HepG2 (cell line): ENCODE results near the gene MTA2. TPM values are rescaled to one million over a fixed set of nuclear protein-coding genes. Genes with fewer than 3 reads are reported as not detected.

ENCODE experiments used
- CENPX ChIP-seq: sonication (generic); formaldehyde crosslinking; IDR thresholded peaks from 2 replicates; pipeline ENCODE4 v1.9.0; 2021; ENCODE audit warnings: mild to moderate bottlenecking, missing genetic modification reagents, moderate library complexity
- HIVEP1 ChIP-seq: sonication (generic); formaldehyde crosslinking; IDR thresholded peaks from 2 replicates; pipeline ENCODE4 v1.4.0; 2020; ENCODE audit warnings: mild to moderate bottlenecking, missing genetic modification reagents
- IKZF5 ChIP-seq: IDR thresholded peaks from 2 replicates; pipeline ENCODE4 v1.6.1; 2018; ENCODE audit warnings: missing genetic modification reagents, mild to moderate bottlenecking, missing compliant biosample characterization
- IRF2 ChIP-seq: IDR thresholded peaks from 2 replicates; pipeline ENCODE4 v1.6.1; 2018; ENCODE audit warnings: missing genetic modification reagents, missing compliant biosample characterization
- RBM39 ChIP-seq: fragments of 200-400 bp; formaldehyde crosslinking; IDR thresholded peaks from one replicate; pipeline ENCODE4 v1.6.1; 2018; ENCODE audit warnings: antibody characterized with exemption, mild to moderate bottlenecking, low read depth, low read length; ENCODE audit not compliant: poor library complexity, severe bottlenecking
- RFX1 ChIP-seq: fragments of 450-650 bp; IDR thresholded peaks from 2 replicates; pipeline ENCODE4 v1.6.1; 2017
- RFX5 ChIP-seq: IDR thresholded peaks from 2 replicates; pipeline ENCODE4 v1.6.1; 2011; ENCODE audit warnings: low read depth, low read length, improper control_type of control experiment
- SNAPC5 ChIP-seq: sonication (generic); formaldehyde crosslinking; IDR thresholded peaks from 2 replicates; pipeline ENCODE4 v1.8.1; 2023; ENCODE audit warnings: mild to moderate bottlenecking, missing genetic modification reagents, borderline replicate concordance
- SYNCRIP ChIP-seq: fragments of 200-400 bp; formaldehyde crosslinking; IDR thresholded peaks from 2 replicates; pipeline ENCODE4 v1.6.1; 2018; ENCODE audit warnings: mild to moderate bottlenecking, low read depth, low read length; ENCODE audit not compliant: insufficient read depth
- THYN1 ChIP-seq: sonication (generic); formaldehyde crosslinking; IDR thresholded peaks from 2 replicates; pipeline ENCODE4 v1.8.1; 2023; ENCODE audit warnings: low read depth, mild to moderate bottlenecking, moderate library complexity, missing genetic modification reagents, borderline replicate concordance
- YEATS4 ChIP-seq: sonication (generic); formaldehyde crosslinking; IDR thresholded peaks from 2 replicates; pipeline ENCODE4 v1.4.0; 2020; ENCODE audit warnings: missing genetic modification reagents, borderline replicate concordance
- ZBTB43 ChIP-seq: sonication (generic); formaldehyde crosslinking; conservative IDR thresholded peaks from 2 replicates; pipeline ENCODE4 v1.4.0; 2020; ENCODE audit warnings: missing genetic modification reagents
- ZFP1 ChIP-seq: IDR thresholded peaks from 2 replicates; pipeline ENCODE4 v1.6.1; 2016
- ZNF333 ChIP-seq: sonication (generic); formaldehyde crosslinking; IDR thresholded peaks from 2 replicates; pipeline ENCODE4 v1.4.0; 2020; ENCODE audit warnings: mild to moderate bottlenecking, missing genetic modification reagents, borderline replicate concordance
- ZNF33A ChIP-seq: sonication (generic); formaldehyde crosslinking; IDR thresholded peaks from 2 replicates; pipeline ENCODE4 v1.5.1; 2020; ENCODE audit warnings: missing genetic modification reagents, mild to moderate bottlenecking, moderate library complexity, borderline replicate concordance
- ZNF776 ChIP-seq: sonication (generic); formaldehyde crosslinking; IDR thresholded peaks from 2 replicates; pipeline ENCODE4 v1.4.0; 2020; ENCODE audit warnings: mild to moderate bottlenecking, missing genetic modification reagents
- ZNF841 ChIP-seq: sonication (generic); formaldehyde crosslinking; IDR thresholded peaks from 2 replicates; pipeline ENCODE4 v1.8.1; 2023; ENCODE audit warnings: missing genetic modification reagents, borderline replicate concordance
- polyA plus RNA-seq, 8 experiments: library from polyadenylated mRNA; depleted of rRNA in 3 of 8; stranded (reverse) in 7 of 8; unstranded in 1 of 8; fragments of >200 nt; fragmentation: Illumina TruSeq in 4 of 8; extraction: Trizol in 4 of 8; gene quantifications; 2 replicates each; pipeline versions ENCODE4 v1.2.1 to v1.2.3, GENCODE V29; 2011 to 2016; ENCODE audit warnings: low read depth in 4 of 8, missing spikeins in 1 of 8, mixed read lengths in 1 of 8; ENCODE audit not compliant: insufficient read depth in 1 of 8
- total RNA-seq, 5 experiments: library from RNA; depleted of rRNA; stranded (reverse); fragments of >200 nt; fragmentation: Illumina TruSeq; extraction: Trizol; gene quantifications; 2 replicates each; pipeline ENCODE4 v1.2.3, GENCODE V29; 2016; ENCODE audit warnings: low read depth in 1 of 5
- TF ChIP-seq, protein P1 (sequence below): sonication (generic); formaldehyde crosslinking; IDR thresholded peaks from one replicate; pipeline ENCODE4 v1.5.1; 2020; ENCODE audit warnings: mild to moderate bottlenecking, missing genetic modification reagents; ENCODE audit errors: not compliant biosample characterization

MTA2 gene
- total and polyA plus RNA-seq, 2 of the 13 experiments (the other 11 are each of a cell fraction or from before 2014, with no cell fraction given): 14.0 to 70.0 TPM

- no peak for TF ChIP-seq SYNCRIP
- peak; percentile 78; the same call in 1 of the 2 replicates for TF ChIP-seq IKZF5 (CRISPR knock-in tag)
- TF ChIP-seq ZNF333: 0 out of 2 replicates have a peak, but pooled peaks have one; percentile 60
- TF ChIP-seq IRF2 (CRISPR knock-in tag): peak; percentile 27
- TF ChIP-seq, protein P1, sequence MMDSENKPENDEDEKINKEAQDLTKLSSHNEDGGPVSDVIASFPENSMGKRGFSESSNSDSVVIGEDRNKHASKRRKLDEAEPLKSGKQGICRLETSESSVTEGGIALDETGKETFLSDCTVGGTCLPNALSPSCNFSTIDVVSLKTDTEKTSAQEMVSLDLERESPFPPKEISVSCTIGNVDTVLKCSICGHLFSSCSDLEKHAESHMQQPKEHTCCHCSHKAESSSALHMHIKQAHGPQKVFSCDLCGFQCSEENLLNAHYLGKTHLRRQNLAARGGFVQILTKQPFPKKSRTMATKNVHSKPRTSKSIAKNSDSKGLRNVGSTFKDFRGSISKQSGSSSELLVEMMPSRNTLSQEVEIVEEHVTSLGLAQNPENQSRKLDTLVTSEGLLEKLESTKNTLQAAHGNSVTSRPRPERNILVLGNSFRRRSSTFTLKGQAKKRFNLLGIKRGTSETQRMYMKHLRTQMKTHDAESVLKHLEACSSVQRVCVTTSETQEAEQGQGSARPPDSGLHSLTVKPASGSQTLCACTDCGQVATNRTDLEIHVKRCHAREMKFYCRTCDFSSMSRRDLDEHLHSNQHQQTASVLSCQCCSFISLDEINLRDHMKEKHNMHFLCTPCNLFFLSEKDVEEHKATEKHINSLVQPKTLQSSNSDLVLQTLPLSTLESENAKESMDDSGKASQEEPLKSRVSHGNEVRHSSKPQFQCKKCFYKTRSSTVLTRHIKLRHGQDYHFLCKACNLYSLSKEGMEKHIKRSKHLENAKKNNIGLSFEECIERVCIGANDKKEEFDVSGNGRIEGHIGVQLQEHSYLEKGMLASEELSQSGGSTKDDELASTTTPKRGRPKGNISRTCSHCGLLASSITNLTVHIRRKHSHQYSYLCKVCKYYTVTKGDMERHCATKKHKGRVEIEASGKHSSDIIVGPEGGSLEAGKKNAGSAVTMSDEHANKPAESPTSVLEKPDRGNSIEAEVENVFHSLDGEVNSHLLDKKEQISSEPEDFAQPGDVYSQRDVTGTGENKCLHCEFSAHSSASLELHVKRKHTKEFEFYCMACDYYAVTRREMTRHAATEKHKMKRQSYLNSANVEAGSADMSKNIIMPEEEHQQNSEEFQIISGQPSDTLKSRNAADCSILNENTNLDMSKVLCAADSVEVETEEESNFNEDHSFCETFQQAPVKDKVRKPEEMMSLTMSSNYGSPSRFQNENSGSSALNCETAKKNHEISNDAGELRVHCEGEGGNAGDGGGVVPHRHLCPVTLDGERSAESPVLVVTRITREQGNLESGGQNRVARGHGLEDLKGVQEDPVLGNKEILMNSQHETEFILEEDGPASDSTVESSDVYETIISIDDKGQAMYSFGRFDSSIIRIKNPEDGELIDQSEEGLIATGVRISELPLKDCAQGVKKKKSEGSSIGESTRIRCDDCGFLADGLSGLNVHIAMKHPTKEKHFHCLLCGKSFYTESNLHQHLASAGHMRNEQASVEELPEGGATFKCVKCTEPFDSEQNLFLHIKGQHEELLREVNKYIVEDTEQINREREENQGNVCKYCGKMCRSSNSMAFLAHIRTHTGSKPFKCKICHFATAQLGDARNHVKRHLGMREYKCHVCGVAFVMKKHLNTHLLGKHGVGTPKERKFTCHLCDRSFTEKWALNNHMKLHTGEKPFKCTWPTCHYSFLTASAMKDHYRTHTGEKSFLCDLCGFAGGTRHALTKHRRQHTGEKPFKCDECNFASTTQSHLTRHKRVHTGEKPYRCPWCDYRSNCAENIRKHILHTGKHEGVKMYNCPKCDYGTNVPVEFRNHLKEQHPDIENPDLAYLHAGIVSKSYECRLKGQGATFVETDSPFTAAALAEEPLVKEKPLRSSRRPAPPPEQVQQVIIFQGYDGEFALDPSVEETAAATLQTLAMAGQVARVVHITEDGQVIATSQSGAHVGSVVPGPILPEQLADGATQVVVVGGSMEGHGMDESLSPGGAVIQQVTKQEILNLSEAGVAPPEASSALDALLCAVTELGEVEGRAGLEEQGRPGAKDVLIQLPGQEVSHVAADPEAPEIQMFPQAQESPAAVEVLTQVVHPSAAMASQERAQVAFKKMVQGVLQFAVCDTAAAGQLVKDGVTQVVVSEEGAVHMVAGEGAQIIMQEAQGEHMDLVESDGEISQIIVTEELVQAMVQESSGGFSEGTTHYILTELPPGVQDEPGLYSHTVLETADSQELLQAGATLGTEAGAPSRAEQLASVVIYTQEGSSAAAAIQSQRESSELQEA (CRISPR knock-in tag): no peak
- peak; percentile 43; the same call in 1 of the 2 replicates for TF ChIP-seq YEATS4 (CRISPR knock-in tag)
- no peak for TF ChIP-seq CENPX (CRISPR knock-in tag)
- no peak for TF ChIP-seq ZNF841 (CRISPR knock-in tag)
- TF ChIP-seq THYN1 (CRISPR knock-in tag): no peak
- TF ChIP-seq ZNF33A (CRISPR knock-in tag): 0 out of 2 replicates have a peak, but pooled peaks have one; percentile 16
- TF ChIP-seq SNAPC5: 0 out of 2 replicates have a peak, but pooled peaks have one; percentile 35
- TF ChIP-seq HIVEP1 (CRISPR knock-in tag): no peak
- peak; percentile 65 for TF ChIP-seq RBM39
- 0 out of 2 replicates have a peak, but pooled peaks have one; percentile 75 for TF ChIP-seq ZNF776 (CRISPR knock-in tag)
- TF ChIP-seq RFX1: no peak
- no peak for TF ChIP-seq ZBTB43 (CRISPR knock-in tag)
- 0 out of 2 replicates have a peak, but pooled peaks have one; percentile 19 for TF ChIP-seq RFX5
- no peak for TF ChIP-seq ZFP1
These were observed 44.5 kb upstream of the MTA2 start, which contains the start of gene GANAB (continued) for GRCh38 chr11:62645946-62646824.
